Measurements from ENCODE around the gene MARVELD3.

GRCh38 chr16:71681360-71681759 lies 55.4 kb downstream of the MARVELD3 start:
- TF ChIP-seq CTCF (IDR thresholded peaks at IDR 0.05; ENCODE audit: low read depth, low read length, poor library complexity, severe bottlenecking) (no peak), EZH2phosphoT487 (IDR thresholded peaks at IDR 0.05; ENCODE audit: borderline replicate concordance, low read length) (no peak)

Measured in DOHH2 (cell line).